Right lobe of liver (tissue), 4 donors: ENCODE data around the gene CDH13.

Experiments used
- CTCF ChIP-seq, 4 donors: fragments of 200-600 bp in 3 of 4; fragments of 450-650 bp in 1 of 4; IDR thresholded peaks; one replicate each; pipeline versions ENCODE4 v1.5.1 to v1.8.0; 2016 to 2022; ENCODE audit warnings: antibody characterized with exemption in 4 of 4, mild to moderate bottlenecking in 2 of 4
- POLR2A ChIP-seq: fragments of 450-650 bp; IDR thresholded peaks from one replicate; pipeline ENCODE4 v1.6.1; 2017; ENCODE audit warnings: antibody characterized with exemption, mild to moderate bottlenecking
- donor health status: DM: no; HTN: no; CAD: no.
- donor health status: DM: no; HTN: no; CAD: no.
- donor health status: DM: no; HTN: yes; CAD: no.

DNA sequence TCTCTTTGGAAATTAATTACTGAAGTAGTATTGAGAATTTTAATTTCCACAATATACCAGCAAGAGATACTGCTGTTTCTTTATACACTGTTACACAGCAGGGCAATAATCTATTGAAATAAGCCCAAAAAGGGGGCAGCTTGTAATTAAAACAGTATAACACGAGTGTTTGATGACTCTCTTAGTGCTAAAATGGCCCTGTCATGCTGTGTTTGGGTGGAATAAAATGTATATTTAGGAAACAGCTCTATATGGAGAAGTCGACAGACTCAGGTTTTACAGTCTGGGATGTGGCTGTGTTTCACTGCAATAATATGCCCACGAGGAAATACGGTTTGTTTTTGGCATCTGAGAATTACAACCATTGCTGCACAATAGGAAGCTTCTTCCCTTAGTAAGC lies 643.3 kb downstream of the CDH13 start:
- TF ChIP-seq POLR2A (no peak), CTCF (IDR thresholded peaks at IDR 0.05) (no peak)
